ENCODE measurements around the gene TRDN. TPM values are rescaled to one million over a fixed set of nuclear protein-coding genes. Genes with fewer than 3 reads are reported as not detected.

The TRDN gene
- total and polyA plus RNA-seq, 8 donors: 0.08 to 0.21 TPM; not detected in 6

- no peak for TF ChIP-seq CTCF (IDR thresholded peaks at IDR 0.05)
- WGBS, 2 donors: 72 to 74% methylated on average over 7 of the region's 7 CpGs
- Histone ChIP-seq H3K36me3 (no peaks in the 10 kb centered on the region), H3K9me3 (no peaks in the 10 kb centered on the region), H3K27ac (no peak overlapping the region), H3K27me3 (no peaks in the 10 kb centered on the region), H3K4me1 (no peaks in the 10 kb centered on the region), H3K4me3 (no peak overlapping the region)
- ATAC-seq (no peak), FAIRE-seq (no peak), DNase-seq (peak in 3 of 6 donors; percentile 32 to 56 (median 55))
- intact Hi-C loops (cut with DNase I): no loop called here
These were observed 453.8 kb downstream of the TRDN start for GRCh38 chr6:123182998-123183397.

GRCh38 chr6:123176706-123177105, 460.0 kb downstream of the TRDN start:
- FAIRE-seq (no peak), DNase-seq (no peak), ATAC-seq (no peak)
- intact Hi-C loops (cut with DNase I): no loop called here
- no peaks in the 10 kb centered on the region for H3K9me3 ChIP-seq
- no peak overlapping the region for H3K27ac ChIP-seq
- WGBS, 2 donors: 79 to 88% methylated on average over 1 of the region's 1 CpG
- H3K4me3 ChIP-seq: no peak overlapping the region
- no peaks in the 10 kb centered on the region for H3K27me3 ChIP-seq
- no peak for TF ChIP-seq CTCF (IDR thresholded peaks at IDR 0.05)
- H3K4me1 ChIP-seq: no peaks in the 10 kb centered on the region
- no peaks in the 10 kb centered on the region for H3K36me3 ChIP-seq

- FAIRE-seq (no peak), ATAC-seq (no peak), DNase-seq (no peak)
- no peaks in the 10 kb centered on the region for H3K9me3 ChIP-seq
- H3K4me1 ChIP-seq: no peaks in the 10 kb centered on the region
- no peaks in the 10 kb centered on the region for H3K27me3 ChIP-seq
- H3K36me3 ChIP-seq: no peaks in the 10 kb centered on the region
- 55 to 56% methylated on average over 5 of the region's 5 CpGs for WGBS, 2 donors
- intact Hi-C loops (cut with DNase I): no loop called here
- no peak overlapping the region for H3K4me3 ChIP-seq
- no peak for TF ChIP-seq CTCF (IDR thresholded peaks at IDR 0.05)
- H3K27ac ChIP-seq: no peak overlapping the region
These were observed 465.2 kb downstream of the TRDN start for GRCh38 chr6:123171341-123172115.

- WGBS, 2 donors: 46 to 53% methylated on average over 2 of the region's 2 CpGs
- H3K36me3 ChIP-seq: no peaks in the 10 kb centered on the region
- H3K4me3 ChIP-seq: no peak overlapping the region
- no peak for DNase-seq
- H3K9me3 ChIP-seq: no peaks in the 10 kb centered on the region
- H3K27me3 ChIP-seq: no peaks in the 10 kb centered on the region
- TF ChIP-seq CTCF (IDR thresholded peaks at IDR 0.05): no peak
- ATAC-seq: no peak
- no peaks in the 10 kb centered on the region for H3K4me1 ChIP-seq
- no peak for FAIRE-seq
- intact Hi-C loops (cut with DNase I): no loop called here
- H3K27ac ChIP-seq: no peak overlapping the region
These were observed 467.0 kb downstream of the TRDN start for GRCh38 chr6:123169774-123170095.
